ENCODE data around the gene ATP2B2.
A peak's percentile ranks its signal among the peaks of the same experiment; 100 is the strongest.

Gene ATP2B2

GRCh38 chr3:10471054-10471688 lies 34.2 kb downstream of the ATP2B2 start:
- no peaks in the 10 kb centered on the region for H3K36me3 ChIP-seq (ENCODE audit: control insufficient read depth in 2 of 2, insufficient read depth in 1 of 2, low read length in 2 of 2)
- TF ChIP-seq ZSCAN4 (tag by site-specific recombination; IDR thresholded peaks at IDR 0.05) (0 out of 2 replicates have a peak, but pooled peaks have one; percentile 36), ZNF324 (tag by site-specific recombination; IDR thresholded peaks at IDR 0.05) (no peak), ZSCAN30 (tag by site-specific recombination; IDR thresholded peaks at IDR 0.05) (no peak), ZNF248 (tag by site-specific recombination; IDR thresholded peaks at IDR 0.05) (no peak), ZNF366 (tag by site-specific recombination; conservative IDR thresholded peaks at IDR 0.05) (no peak), INSM2 (tag by site-specific recombination; IDR thresholded peaks at IDR 0.05) (no peak), ZXDB (tag by site-specific recombination; IDR thresholded peaks at IDR 0.05) (no peak), ZBTB8A (tag by site-specific recombination; IDR thresholded peaks at IDR 0.05) (no peak), ZNF19 (tag by site-specific recombination; IDR thresholded peaks at IDR 0.05; ENCODE audit: low read depth) (no peak), ZNF341 (tag by site-specific recombination; IDR thresholded peaks at IDR 0.05; ENCODE audit: low read depth) (no peak), ZFHX2 (tag by site-specific recombination; conservative IDR thresholded peaks at IDR 0.05) (peak; percentile 90), SP7 (tag by site-specific recombination; IDR thresholded peaks at IDR 0.05) (no peak), ZNF398 (tag by site-specific recombination; IDR thresholded peaks at IDR 0.05) (peak; percentile 67), EGR2 (tag by site-specific recombination; IDR thresholded peaks at IDR 0.05; ENCODE audit: low read depth) (peak; percentile 97), ZBTB26 (tag by site-specific recombination; optimal IDR thresholded peaks at IDR 0.05) (no peak), ZNF571 (tag by site-specific recombination; IDR thresholded peaks at IDR 0.05) (no peak)
- ChIA-PET CTCF (no interaction called here), POLR2A (no interaction called here)
- H3K27ac ChIP-seq (ENCODE audit: extremely low read depth, low read depth, low read length): no peak overlapping the region
- no peaks in the 10 kb centered on the region for H3K4me1 ChIP-seq (ENCODE audit: control insufficient read depth, insufficient read depth, low read length)
- no peak overlapping the region for H3K4me3 ChIP-seq (ENCODE audit: low read depth, low read length)
- H3K9me3 ChIP-seq (ENCODE audit: control insufficient read depth, insufficient read depth, low read depth, low read length): no peaks in the 10 kb centered on the region

GRCh38 chr3:10470120-10471053 lies 35.0 kb downstream of the ATP2B2 start:
- Histone ChIP-seq H3K4me1 (ENCODE audit: control insufficient read depth, insufficient read depth, low read length) (no peaks in the 10 kb centered on the region), H3K9me3 (ENCODE audit: control insufficient read depth, insufficient read depth, low read depth, low read length) (no peaks in the 10 kb centered on the region), H3K36me3 (ENCODE audit: control insufficient read depth in 2 of 2, insufficient read depth in 1 of 2, low read length in 2 of 2) (no peaks in the 10 kb centered on the region), H3K4me3 (ENCODE audit: low read depth, low read length) (no peak overlapping the region), H3K27ac (ENCODE audit: extremely low read depth, low read depth, low read length) (no peak overlapping the region)
- CTCF ChIA-PET: no interaction called here
- POLR2A ChIA-PET: no interaction called here
- TF ChIP-seq ZNF561 (tag by site-specific recombination; IDR thresholded peaks at IDR 0.05; ENCODE audit: borderline replicate concordance) (no peak), ZBTB10 (tag by site-specific recombination; IDR thresholded peaks at IDR 0.05) (no peak), ZEB2 (tag by site-specific recombination; IDR thresholded peaks at IDR 0.05) (no peak), ZNF19 (tag by site-specific recombination; IDR thresholded peaks at IDR 0.05; ENCODE audit: low read depth) (no peak), ZNF473 (tag by site-specific recombination; IDR thresholded peaks at IDR 0.05) (no peak), ZNF140 (tag by site-specific recombination; IDR thresholded peaks at IDR 0.05) (no peak), ZSCAN5A (tag by site-specific recombination; IDR thresholded peaks at IDR 0.05) (no peak)
